ENCODE results near the gene SLC8A3.

SLC8A3 gene

GRCh38 chr14:70113211-70113610 lies 75.5 kb downstream of the SLC8A3 start:
- DNase-seq (ENCODE audit: low read depth) = no peak
- TF ChIP-seq MYC (IDR thresholded peaks at IDR 0.05; ENCODE audit: low read depth, low read length) = no peak
- no peak for TF ChIP-seq CTCF (IDR thresholded peaks at IDR 0.05; ENCODE audit: low read depth, low read length)
- no peak for TF ChIP-seq MAX (IDR thresholded peaks at IDR 0.05; ENCODE audit: low read depth, low read length)

GRCh38 chr14:70108419-70108818 lies 80.3 kb downstream of the SLC8A3 start:
- H3K4me3 ChIP-seq (ENCODE audit: low read depth, low read length) = no peak overlapping the region
- no peak for DNase-seq (ENCODE audit: low read depth)
- TF ChIP-seq POLR2A (IDR thresholded peaks at IDR 0.05; ENCODE audit: extremely low read depth, insufficient read length) (no peak), CTCF (IDR thresholded peaks at IDR 0.05; ENCODE audit: low read depth, low read length) (no peak), MAX (IDR thresholded peaks at IDR 0.05; ENCODE audit: low read depth, low read length) (no peak), MYC (IDR thresholded peaks at IDR 0.05; ENCODE audit: low read depth, low read length) (no peak)

More at GRCh38 chr14:70113211-70113610, 75.5 kb downstream of the SLC8A3 start:
- H3K4me3 ChIP-seq (ENCODE audit: low read depth, low read length) = no peak overlapping the region

- no peak overlapping the region for H3K4me3 ChIP-seq (ENCODE audit: low read depth, low read length)
- TF ChIP-seq CTCF (IDR thresholded peaks at IDR 0.05; ENCODE audit: low read depth, low read length) (no peak), MYC (IDR thresholded peaks at IDR 0.05; ENCODE audit: low read depth, low read length) (no peak), POLR2A (IDR thresholded peaks at IDR 0.05; ENCODE audit: extremely low read depth, insufficient read length) (no peak)
- DNase-seq (ENCODE audit: low read depth) = no peak
Measured at GRCh38 chr14:70107309-70107708, 81.4 kb downstream of the SLC8A3 start.

GRCh38 chr14:70100071-70100470 lies 88.7 kb downstream of the SLC8A3 start:
- no peak for DNase-seq (ENCODE audit: low read depth)
- no peak overlapping the region for H3K4me3 ChIP-seq (ENCODE audit: low read depth, low read length)
- TF ChIP-seq POLR2A (IDR thresholded peaks at IDR 0.05; ENCODE audit: extremely low read depth, insufficient read length) (no peak), MYC (IDR thresholded peaks at IDR 0.05; ENCODE audit: low read depth, low read length) (no peak), CTCF (IDR thresholded peaks at IDR 0.05; ENCODE audit: low read depth, low read length) (no peak), MAX (IDR thresholded peaks at IDR 0.05; ENCODE audit: low read depth, low read length) (no peak)

GRCh38 chr14:70098250-70098809 lies 90.4 kb downstream of the SLC8A3 start:
- H3K4me3 ChIP-seq (ENCODE audit: low read depth, low read length) = no peak overlapping the region
- peak; percentile 1 for DNase-seq (ENCODE audit: low read depth)
- no peak for TF ChIP-seq CTCF (IDR thresholded peaks at IDR 0.05; ENCODE audit: low read depth, low read length)
- no peak for TF ChIP-seq MAX (IDR thresholded peaks at IDR 0.05; ENCODE audit: low read depth, low read length)
- TF ChIP-seq POLR2A (IDR thresholded peaks at IDR 0.05; ENCODE audit: extremely low read depth, insufficient read length) = no peak
- no peak for TF ChIP-seq MYC (IDR thresholded peaks at IDR 0.05; ENCODE audit: low read depth, low read length)
